A375 (cell line): ENCODE results near the gene TSPY3. TPM values are rescaled to one million over a fixed set of nuclear protein-coding genes. Genes with fewer than 3 reads are reported as not detected.

Experiments used
- total RNA-seq: library from RNA; depleted of rRNA; stranded (reverse); fragments of >200 nt; shearing (Covaris generic); gene quantifications from 2 replicates; pipeline ENCODE4 v1.2.3, GENCODE V29; 2014; rRNA removed

Gene TSPY3, protein sequence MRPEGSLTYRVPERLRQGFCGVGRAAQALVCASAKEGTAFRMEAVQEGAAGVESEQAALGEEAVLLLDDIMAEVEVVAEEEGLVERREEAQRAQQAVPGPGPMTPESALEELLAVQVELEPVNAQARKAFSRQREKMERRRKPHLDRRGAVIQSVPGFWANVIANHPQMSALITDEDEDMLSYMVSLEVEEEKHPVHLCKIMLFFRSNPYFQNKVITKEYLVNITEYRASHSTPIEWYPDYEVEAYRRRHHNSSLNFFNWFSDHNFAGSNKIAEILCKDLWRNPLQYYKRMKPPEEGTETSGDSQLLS
- total RNA-seq, result not detected in 2 replicates

DNA sequence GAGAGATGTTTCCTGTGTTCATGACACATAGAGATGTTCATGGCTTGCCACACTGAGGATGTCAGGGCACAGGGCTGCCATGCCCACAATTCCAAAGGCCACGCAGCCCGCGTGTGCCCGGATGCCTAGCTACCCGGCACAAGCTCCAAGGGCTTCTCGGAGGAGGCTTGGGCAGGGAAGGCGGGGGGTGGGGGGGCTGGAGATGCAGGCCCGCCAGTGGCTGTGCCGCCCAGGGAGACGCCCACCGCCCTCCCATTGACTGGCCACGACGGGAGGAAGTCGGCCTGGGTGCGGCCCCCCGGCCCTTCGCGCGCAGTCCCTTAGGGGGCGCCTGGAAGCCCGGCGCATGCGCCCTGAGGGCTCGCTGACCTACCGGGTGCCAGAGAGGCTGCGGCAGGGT is at the start of gene TSPY3:
TSPY3 (plus strand) TSS at position 301 of the 400 bp plus-strand sequence; CDS start at position 347, 46 bp downstream.

DNA sequence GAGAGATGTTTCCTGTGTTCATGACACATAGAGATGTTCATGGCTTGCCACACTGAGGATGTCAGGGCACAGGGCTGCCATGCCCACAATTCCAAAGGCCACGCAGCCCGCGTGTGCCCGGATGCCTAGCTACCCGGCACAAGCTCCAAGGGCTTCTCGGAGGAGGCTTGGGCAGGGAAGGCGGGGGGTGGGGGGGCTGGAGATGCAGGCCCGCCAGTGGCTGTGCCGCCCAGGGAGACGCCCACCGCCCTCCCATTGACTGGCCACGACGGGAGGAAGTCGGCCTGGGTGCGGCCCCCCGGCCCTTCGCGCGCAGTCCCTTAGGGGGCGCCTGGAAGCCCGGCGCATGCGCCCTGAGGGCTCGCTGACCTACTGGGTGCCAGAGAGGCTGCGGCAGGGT is 40.7 kb upstream of the TSPY3 start, which contains the start of gene TSPY8:
TSPY8 (plus strand) TSS at position 301 of the 400 bp plus-strand sequence; CDS start at position 347, 46 bp downstream.

Other genes with a start within 250 kb of the TSPY3 start
- gene TSPY4, start 61.0 kb upstream of the TSPY3 start, total RNA-seq, result not detected in 2 replicates
- gene TSPY8, start 40.6 kb upstream of the TSPY3 start, total RNA-seq, result not detected in 2 replicates
- not detected in 2 replicates for gene TSPY1, start 68.5 kb downstream of the TSPY3 start, total RNA-seq
- gene TSPY9, start 88.8 kb downstream of the TSPY3 start, total RNA-seq, result not detected in 2 replicates
- not detected in 2 replicates for gene TSPY10, start 129.5 kb downstream of the TSPY3 start, total RNA-seq